PFSK-1 (cell line): Measurements from ENCODE around the gene GFOD1.

ENCODE experiments used
- POLR2AphosphoS5 ChIP-seq: IDR thresholded peaks from 2 replicates; pipeline ENCODE4 v1.6.1; 2012; ENCODE audit warnings: low read depth, mild to moderate bottlenecking, control low read depth, low read length, moderate library complexity
- SIN3A ChIP-seq: IDR thresholded peaks from 2 replicates; pipeline ENCODE4 v1.6.1; 2012; ENCODE audit warnings: mild to moderate bottlenecking, low read length, moderate library complexity, borderline replicate concordance; ENCODE audit not compliant: insufficient read depth
- TAF1 ChIP-seq: IDR thresholded peaks from 2 replicates; pipeline ENCODE4 v1.6.1; 2012; ENCODE audit warnings: low read length, control low read depth, borderline replicate concordance; ENCODE audit not compliant: insufficient read depth
- TF ChIP-seq, protein P1 (sequence below), 2 experiments: IDR thresholded peaks; 2 replicates each; pipeline versions ENCODE4 v1.6.1 to v1.8.0; 2011 to 2012; ENCODE audit warnings: low read depth in 2 of 2, low read length in 2 of 2, control low read depth in 1 of 2, inconsistent platforms in 1 of 2, mild to moderate bottlenecking in 1 of 2, moderate library complexity in 1 of 2; ENCODE audit not compliant: insufficient read depth in 1 of 2

GRCh38 chr6:13478525-13478966 is 8.9 kb downstream of the GFOD1 start:
- TF ChIP-seq POLR2AphosphoS5 (no peak), TAF1 (no peak), SIN3A (no peak)
- TF ChIP-seq, protein P1, sequence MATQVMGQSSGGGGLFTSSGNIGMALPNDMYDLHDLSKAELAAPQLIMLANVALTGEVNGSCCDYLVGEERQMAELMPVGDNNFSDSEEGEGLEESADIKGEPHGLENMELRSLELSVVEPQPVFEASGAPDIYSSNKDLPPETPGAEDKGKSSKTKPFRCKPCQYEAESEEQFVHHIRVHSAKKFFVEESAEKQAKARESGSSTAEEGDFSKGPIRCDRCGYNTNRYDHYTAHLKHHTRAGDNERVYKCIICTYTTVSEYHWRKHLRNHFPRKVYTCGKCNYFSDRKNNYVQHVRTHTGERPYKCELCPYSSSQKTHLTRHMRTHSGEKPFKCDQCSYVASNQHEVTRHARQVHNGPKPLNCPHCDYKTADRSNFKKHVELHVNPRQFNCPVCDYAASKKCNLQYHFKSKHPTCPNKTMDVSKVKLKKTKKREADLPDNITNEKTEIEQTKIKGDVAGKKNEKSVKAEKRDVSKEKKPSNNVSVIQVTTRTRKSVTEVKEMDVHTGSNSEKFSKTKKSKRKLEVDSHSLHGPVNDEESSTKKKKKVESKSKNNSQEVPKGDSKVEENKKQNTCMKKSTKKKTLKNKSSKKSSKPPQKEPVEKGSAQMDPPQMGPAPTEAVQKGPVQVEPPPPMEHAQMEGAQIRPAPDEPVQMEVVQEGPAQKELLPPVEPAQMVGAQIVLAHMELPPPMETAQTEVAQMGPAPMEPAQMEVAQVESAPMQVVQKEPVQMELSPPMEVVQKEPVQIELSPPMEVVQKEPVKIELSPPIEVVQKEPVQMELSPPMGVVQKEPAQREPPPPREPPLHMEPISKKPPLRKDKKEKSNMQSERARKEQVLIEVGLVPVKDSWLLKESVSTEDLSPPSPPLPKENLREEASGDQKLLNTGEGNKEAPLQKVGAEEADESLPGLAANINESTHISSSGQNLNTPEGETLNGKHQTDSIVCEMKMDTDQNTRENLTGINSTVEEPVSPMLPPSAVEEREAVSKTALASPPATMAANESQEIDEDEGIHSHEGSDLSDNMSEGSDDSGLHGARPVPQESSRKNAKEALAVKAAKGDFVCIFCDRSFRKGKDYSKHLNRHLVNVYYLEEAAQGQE (IDR thresholded peaks at IDR 0.05; ENCODE audit: insufficient read depth in 1 of 2, low read depth in 2 of 2, low read length in 2 of 2), result no peak
